Hepatocyte (in vitro differentiated cells): ENCODE data around the gene DBF4.

ENCODE experiments used
- EZH2 ChIP-seq: fragments of 200-600 bp; sonication (generic); IDR thresholded peaks from 2 replicates; pipeline ENCODE4 v1.6.1; 2016; ENCODE audit warnings: antibody characterized with exemption, mild to moderate bottlenecking, borderline replicate concordance
- EZH2phosphoT487 ChIP-seq: fragments of 200-600 bp; sonication (generic); IDR thresholded peaks from one replicate; pipeline ENCODE4 v1.6.1; 2018; ENCODE audit warnings: antibody characterized with exemption, mild to moderate bottlenecking, low read depth, moderate library complexity; ENCODE audit not compliant: unreplicated experiment, severe bottlenecking
- TF ChIP-seq, protein P1 (sequence below): fragments of 200-600 bp; sonication (generic); IDR thresholded peaks from 2 replicates; pipeline ENCODE4 v1.5.1; 2016; ENCODE audit warnings: antibody characterized with exemption, mild to moderate bottlenecking; ENCODE audit not compliant: poor library complexity

DNA sequence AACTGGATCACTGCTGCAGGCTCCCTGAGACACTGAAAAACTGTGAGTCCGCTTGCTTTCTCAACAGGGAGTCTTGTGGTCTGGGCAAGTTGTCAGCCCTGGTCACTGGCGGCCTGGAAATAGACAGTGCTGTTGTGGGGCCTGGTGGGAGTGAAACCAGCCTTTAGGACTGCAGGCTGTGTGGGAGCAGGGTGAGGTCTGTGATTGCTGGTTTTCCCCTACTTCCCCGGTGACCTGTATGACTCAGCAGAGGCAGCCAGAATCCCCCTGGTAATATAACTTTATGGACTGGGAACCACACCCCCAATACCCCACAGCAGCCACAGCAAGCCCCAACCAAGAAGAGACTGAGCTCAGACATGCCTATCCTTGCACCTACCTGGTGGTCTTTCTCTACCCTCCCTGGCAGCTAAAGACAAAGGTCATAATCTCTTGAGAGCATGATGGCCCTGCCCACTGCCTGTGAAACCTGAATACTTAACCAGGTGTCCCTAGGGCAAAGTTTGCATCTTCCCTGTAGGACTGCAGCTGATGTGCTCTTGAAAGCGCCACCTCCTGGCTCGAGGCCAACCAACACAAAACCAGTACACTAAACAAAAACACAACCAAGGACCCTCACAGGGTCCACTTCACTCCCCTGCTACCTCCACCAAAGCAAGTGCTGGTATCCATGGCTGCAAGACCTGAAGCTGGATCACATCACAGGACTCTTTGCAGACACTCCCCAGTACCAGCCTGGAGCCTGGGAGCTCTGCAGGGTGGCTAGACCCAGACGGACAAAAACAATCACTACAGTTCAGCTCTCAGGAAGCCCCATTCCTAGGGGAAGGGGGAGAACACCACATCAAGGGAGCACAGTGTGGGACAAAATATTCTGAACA is 50.5 kb downstream of the DBF4 start:
- TF ChIP-seq EZH2phosphoT487: no peak
- TF ChIP-seq, protein P1, sequence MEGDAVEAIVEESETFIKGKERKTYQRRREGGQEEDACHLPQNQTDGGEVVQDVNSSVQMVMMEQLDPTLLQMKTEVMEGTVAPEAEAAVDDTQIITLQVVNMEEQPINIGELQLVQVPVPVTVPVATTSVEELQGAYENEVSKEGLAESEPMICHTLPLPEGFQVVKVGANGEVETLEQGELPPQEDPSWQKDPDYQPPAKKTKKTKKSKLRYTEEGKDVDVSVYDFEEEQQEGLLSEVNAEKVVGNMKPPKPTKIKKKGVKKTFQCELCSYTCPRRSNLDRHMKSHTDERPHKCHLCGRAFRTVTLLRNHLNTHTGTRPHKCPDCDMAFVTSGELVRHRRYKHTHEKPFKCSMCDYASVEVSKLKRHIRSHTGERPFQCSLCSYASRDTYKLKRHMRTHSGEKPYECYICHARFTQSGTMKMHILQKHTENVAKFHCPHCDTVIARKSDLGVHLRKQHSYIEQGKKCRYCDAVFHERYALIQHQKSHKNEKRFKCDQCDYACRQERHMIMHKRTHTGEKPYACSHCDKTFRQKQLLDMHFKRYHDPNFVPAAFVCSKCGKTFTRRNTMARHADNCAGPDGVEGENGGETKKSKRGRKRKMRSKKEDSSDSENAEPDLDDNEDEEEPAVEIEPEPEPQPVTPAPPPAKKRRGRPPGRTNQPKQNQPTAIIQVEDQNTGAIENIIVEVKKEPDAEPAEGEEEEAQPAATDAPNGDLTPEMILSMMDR: peak; percentile 28
- no peak for TF ChIP-seq EZH2
